Prostate gland (tissue), 2 donors: Measurements from ENCODE around the gene MYO7B. TPM values are rescaled to one million over a fixed set of nuclear protein-coding genes. Genes with fewer than 3 reads are reported as not detected.

Experiments used
- DNase-seq: peaks from one replicate; pipeline ENCODE4 v3.0.0-alpha.2; 2019; ENCODE audit warnings: low spot score
- H3K27ac ChIP-seq, 2 donors: fragments of 200-600 bp; sonication (generic); 2 replicates each; pipeline ENCODE4 v1.5.1; 2017 to 2019
- H3K27me3 ChIP-seq: fragments of 200-600 bp; sonication (generic); replicated peaks from 2 replicates; pipeline ENCODE4 v1.5.1; 2019; ENCODE audit not compliant: insufficient read depth
- H3K36me3 ChIP-seq, 2 donors: fragments of 200-600 bp; sonication (generic); 1 replicate in 1 of 2; 2 replicates in 1 of 2; pipeline versions ENCODE4 v1.5.1 to v1.8.1; 2017 to 2019
- H3K4me1 ChIP-seq: fragments of 200-600 bp; sonication (generic); replicated peaks from 2 replicates; pipeline ENCODE4 v1.5.1; 2019
- H3K4me3 ChIP-seq, 2 donors: fragments of 200-600 bp; sonication (generic); 2 replicates each; pipeline ENCODE4 v1.5.1; 2017 to 2019
- H3K9me3 ChIP-seq: fragments of 200-600 bp; sonication (generic); 2 replicates; pipeline ENCODE4 v1.5.1; 2017
- CTCF ChIP-seq, 4 experiments: fragments of 200-600 bp in 2 of 4; fragments of 450-650 bp in 2 of 4; sonication (generic) in 2 of 4; IDR thresholded peaks; 1 replicate in 3 of 4; 2 replicates in 1 of 4; pipeline ENCODE4 v1.5.1; 2016 to 2019; ENCODE audit warnings: antibody characterized with exemption in 4 of 4, mild to moderate bottlenecking in 2 of 4, moderate library complexity in 2 of 4
- POLR2A ChIP-seq: fragments of 450-650 bp; IDR thresholded peaks from one replicate; pipeline ENCODE4 v1.6.1; 2016; ENCODE audit warnings: antibody characterized with exemption, mild to moderate bottlenecking
- POLR2AphosphoS5 ChIP-seq: sonication (generic); formaldehyde crosslinking; IDR thresholded peaks from one replicate; pipeline ENCODE4 v1.6.1; 2017; ENCODE audit warnings: antibody characterized with exemption
- WGBS: methylation state at CpG from one replicate; pipeline ENCODE4 v1.1.5; 2018; 5-methylcytosine and 5-hydroxymethylcytosine counted together
- intact Hi-C: fragments of 100-400 bp; cut with DNase I; formaldehyde crosslinking; loops from one replicate; pipeline ENCODE4 v1.14.2; 2022
- total RNA-seq, 2 donors: library from RNA; depleted of rRNA; stranded (reverse); fragments of >200 nt; gene quantifications; one replicate each; pipeline ENCODE4 v1.1.0, GENCODE V29; 2016

The MYO7B gene
- total RNA-seq, 2 donors from 2014 or later, result 1.4 TPM; not detected in 1

- TF ChIP-seq POLR2A (no peak), POLR2AphosphoS5 (no peak), CTCF (IDR thresholded peaks at IDR 0.05) (no peak)
- Histone ChIP-seq H3K36me3 (no peaks in the 10 kb centered on the region), H3K27ac (no peak overlapping the region), H3K27me3 (no peaks in the 10 kb centered on the region), H3K9me3 (no peaks in the 10 kb centered on the region), H3K4me3 (no peak overlapping the region), H3K4me1 (no peaks in the 10 kb centered on the region)
- 89% methylated on average over 17 of the region's 17 CpGs for WGBS
- DNase-seq, result no peak
- intact Hi-C loops, result no loop called here
Observed at GRCh38 chr2:127634626-127635379, 99.3 kb downstream of the MYO7B start.

GRCh38 chr2:127635380-127636237, 100.1 kb downstream of the MYO7B start:
- WGBS, result 91% methylated on average over 18 of the region's 19 CpGs
- intact Hi-C loops, result no loop called here
- no peak overlapping the region for H3K27ac ChIP-seq
- no peak for DNase-seq
- no peaks in the 10 kb centered on the region for H3K27me3 ChIP-seq
- TF ChIP-seq CTCF (IDR thresholded peaks at IDR 0.05), result no peak
- no peak for TF ChIP-seq POLR2A
- no peak for TF ChIP-seq POLR2AphosphoS5
- H3K4me3 ChIP-seq, result no peak overlapping the region
- no peaks in the 10 kb centered on the region for H3K9me3 ChIP-seq
- no peaks in the 10 kb centered on the region for H3K4me1 ChIP-seq
- no peaks in the 10 kb centered on the region for H3K36me3 ChIP-seq

GRCh38 chr2:127636248-127637235, 101.1 kb downstream of the MYO7B start:
- Histone ChIP-seq H3K4me1 (no peaks in the 10 kb centered on the region), H3K4me3 (no peak overlapping the region), H3K27me3 (no peaks in the 10 kb centered on the region), H3K9me3 (no peaks in the 10 kb centered on the region), H3K27ac (no peak overlapping the region), H3K36me3 (no peaks in the 10 kb centered on the region)
- no peak for DNase-seq
- intact Hi-C loops, result no loop called here
- WGBS, result 87% methylated on average over 30 of the region's 33 CpGs
- no peak for TF ChIP-seq POLR2A
- no peak for TF ChIP-seq POLR2AphosphoS5
- TF ChIP-seq CTCF (IDR thresholded peaks at IDR 0.05), result no peak

GRCh38 chr2:127637236-127637630, 101.8 kb downstream of the MYO7B start:
- no peaks in the 10 kb centered on the region for H3K4me1 ChIP-seq

More at GRCh38 chr2:127637236-127637630, 101.8 kb downstream of the MYO7B start:
- Histone ChIP-seq H3K27ac (no peak overlapping the region), H3K27me3 (no peaks in the 10 kb centered on the region), H3K36me3 (no peaks in the 10 kb centered on the region), H3K9me3 (no peaks in the 10 kb centered on the region), H3K4me3 (no peak overlapping the region)
- TF ChIP-seq POLR2A (no peak), POLR2AphosphoS5 (no peak), CTCF (IDR thresholded peaks at IDR 0.05) (no peak)
- 76% methylated on average over 12 of the region's 13 CpGs for WGBS
- intact Hi-C loops, result no loop called here
- no peak for DNase-seq
